ENCODE data around the gene KLHL21. TPM values are rescaled to one million over a fixed set of nuclear protein-coding genes. Genes with fewer than 3 reads are reported as not detected.

KLHL21 gene
- total RNA-seq, 2 donors from 2014 or later, result 22.9 to 38.9 TPM

GRCh38 chr1:6592865-6593593, 9.6 kb downstream of the KLHL21 start:
- ATAC-seq, result no peak
- Mint-ChIP-seq H3K27ac (no peak overlapping the region), H3K36me3 (peaks cover 0 to 15% of the 10 kb centered on the region in 2 donors), H3K9me3 (no peaks in the 10 kb centered on the region)
- DNase-seq (ENCODE audit: low spot score in 2 of 2), result no peak

- ATAC-seq, result no peak
- H3K36me3 Mint-ChIP-seq, result peaks cover 0 to 15% of the 10 kb centered on the region in 2 donors
Measured at GRCh38 chr1:6592441-6592840, 10.2 kb downstream of the KLHL21 start.

GRCh38 chr1:6591644-6592043, 11.0 kb downstream of the KLHL21 start:
- no peak overlapping the region for H3K27ac Mint-ChIP-seq
- ATAC-seq, result no peak

More at GRCh38 chr1:6592441-6592840, 10.2 kb downstream of the KLHL21 start:
- no peak for DNase-seq (ENCODE audit: low spot score in 2 of 2)
- Mint-ChIP-seq H3K27ac (no peak overlapping the region), H3K9me3 (no peaks in the 10 kb centered on the region)

DNA sequence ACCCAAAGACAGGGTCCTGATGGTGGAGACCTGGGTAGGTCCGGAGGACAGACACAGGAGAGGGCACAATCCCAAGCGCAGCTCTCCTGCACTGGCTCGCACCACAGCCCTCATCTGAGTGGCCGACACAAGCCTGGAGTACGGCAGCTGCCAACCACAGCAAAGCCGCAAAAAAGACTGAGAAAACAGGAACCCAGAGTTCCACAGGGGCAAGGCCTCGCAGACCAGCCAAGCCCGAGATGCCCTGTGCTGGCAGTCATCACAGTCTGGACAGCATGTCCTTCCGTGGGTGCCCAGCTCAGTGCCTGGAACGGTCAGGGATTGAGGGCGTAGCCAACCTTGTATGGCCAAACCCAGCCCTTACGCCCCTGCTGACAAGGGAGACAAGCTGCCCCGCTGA, 11.4 kb downstream of the KLHL21 start:
- no peak for DNase-seq (ENCODE audit: low spot score in 2 of 2)
- no peak for ATAC-seq
- Mint-ChIP-seq H3K9me3 (no peaks in the 10 kb centered on the region), H3K36me3 (peaks cover 0 to 11% of the 10 kb centered on the region in 2 donors), H3K27ac (peak overlapping the region; percentile 42 to 88)

More at GRCh38 chr1:6591644-6592043, 11.0 kb downstream of the KLHL21 start:
- DNase-seq (ENCODE audit: low spot score in 2 of 2), result no peak
- no peaks in the 10 kb centered on the region for H3K9me3 Mint-ChIP-seq
- peaks cover 0 to 15% of the 10 kb centered on the region in 2 donors for H3K36me3 Mint-ChIP-seq

DNA sequence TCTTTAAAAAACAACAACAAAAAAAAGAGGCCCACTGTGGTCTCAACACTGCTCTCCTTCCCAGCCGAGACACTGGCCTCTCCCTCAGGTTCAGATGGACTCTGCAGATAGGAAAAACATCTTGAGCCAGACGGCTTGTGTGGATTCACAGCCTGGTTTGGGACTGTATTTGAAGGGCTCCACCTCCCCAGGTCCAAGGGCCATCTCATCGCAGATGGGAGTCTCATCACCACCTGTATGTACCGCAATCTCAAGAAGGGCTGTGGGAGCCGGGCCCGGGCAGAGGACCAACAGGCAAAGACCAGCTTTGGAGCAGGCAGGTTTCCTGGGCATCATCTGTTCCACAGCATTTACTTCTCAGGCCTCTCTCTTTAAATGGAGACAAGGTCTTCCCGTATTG, 12.6 kb downstream of the KLHL21 start:
- DNase-seq (ENCODE audit: low spot score in 2 of 2), result no peak
- H3K27ac Mint-ChIP-seq, result peak overlapping the region; percentile 42 to 77
- ATAC-seq, result no peak
- H3K9me3 Mint-ChIP-seq, result no peaks in the 10 kb centered on the region
- peaks cover 0 to under 1% of the 10 kb centered on the region in 2 donors for H3K36me3 Mint-ChIP-seq

DNA sequence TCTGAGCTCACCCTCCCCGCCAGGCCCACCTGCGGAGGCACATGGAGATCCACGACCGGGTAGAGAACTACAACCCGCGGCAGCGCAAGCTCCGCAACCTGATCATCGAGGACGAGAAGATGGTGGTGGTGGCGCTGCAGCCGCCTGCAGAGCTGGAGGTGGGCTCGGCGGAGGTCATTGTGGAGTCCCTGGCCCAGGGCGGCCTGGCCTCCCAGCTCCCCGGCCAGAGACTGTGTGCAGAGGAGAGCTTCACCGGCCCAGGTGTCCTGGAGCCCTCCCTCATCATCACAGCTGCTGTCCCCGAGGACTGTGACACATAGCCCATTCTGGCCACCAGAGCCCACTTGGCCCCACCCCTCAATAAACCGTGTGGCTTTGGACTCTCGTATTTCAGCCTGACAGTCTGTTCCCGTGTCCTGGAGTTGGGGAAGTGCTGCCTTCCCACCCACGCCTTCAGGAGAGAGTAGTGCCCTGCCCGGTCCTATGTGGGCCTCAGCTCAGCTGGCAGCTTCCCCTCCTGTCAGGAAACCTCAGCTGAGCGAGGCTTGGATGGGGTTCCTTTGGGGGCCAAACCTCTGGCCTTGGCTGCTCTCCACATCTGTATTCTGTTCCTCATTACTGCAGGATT, 13.7 kb downstream of the KLHL21 start:
- no peaks in the 10 kb centered on the region for H3K36me3 Mint-ChIP-seq
- no peak for DNase-seq (ENCODE audit: low spot score in 2 of 2)
- H3K9me3 Mint-ChIP-seq, result no peaks in the 10 kb centered on the region
- no peak for ATAC-seq
- H3K27ac Mint-ChIP-seq, result peak overlapping the region; percentile 36 to 74

- DNase-seq (ENCODE audit: low spot score in 2 of 2), result no peak
- Mint-ChIP-seq H3K9me3 (no peaks in the 10 kb centered on the region), H3K27ac (peak overlapping the region; percentile 74 to 79), H3K36me3 (no peaks in the 10 kb centered on the region)
- no peak for ATAC-seq
Measured at GRCh38 chr1:6588128-6588892, 14.4 kb downstream of the KLHL21 start.

GRCh38 chr1:6587261-6588005, 15.2 kb downstream of the KLHL21 start:
- peak overlapping the region; percentile 74 to 79 for H3K27ac Mint-ChIP-seq
- DNase-seq (ENCODE audit: low spot score in 2 of 2) (no peak), ATAC-seq (peak in 1 of 2 donors; percentile 10)
- H3K36me3 Mint-ChIP-seq, result no peaks in the 10 kb centered on the region
- H3K9me3 Mint-ChIP-seq, result no peaks in the 10 kb centered on the region

- H3K36me3 Mint-ChIP-seq, result no peaks in the 10 kb centered on the region
- H3K9me3 Mint-ChIP-seq, result no peaks in the 10 kb centered on the region
- H3K27ac Mint-ChIP-seq, result peak overlapping the region in 1 of 2 donors; percentile 74
- DNase-seq (ENCODE audit: low spot score in 2 of 2) (no peak), ATAC-seq (no peak)
Measured at GRCh38 chr1:6586404-6586816, 16.3 kb downstream of the KLHL21 start.

- no peaks in the 10 kb centered on the region for H3K9me3 Mint-ChIP-seq
- ATAC-seq, result no peak
- DNase-seq (ENCODE audit: low spot score in 2 of 2), result no peak
- peak overlapping the region in 1 of 2 donors; percentile 50 for H3K27ac Mint-ChIP-seq
- peaks cover under 1% of the 10 kb centered on the region in 2 donors for H3K36me3 Mint-ChIP-seq
Measured at GRCh38 chr1:6585841-6586240, 16.8 kb downstream of the KLHL21 start.

GRCh38 chr1:6585081-6585722, 17.5 kb downstream of the KLHL21 start:
- Mint-ChIP-seq H3K36me3 (peaks cover 7% of the 10 kb centered on the region in 2 donors), H3K9me3 (no peaks in the 10 kb centered on the region), H3K27ac (peak overlapping the region; percentile 10 to 47)
- no peak for DNase-seq (ENCODE audit: low spot score in 2 of 2)
- no peak for ATAC-seq

- peaks cover 9 to 13% of the 10 kb centered on the region in 2 donors for H3K36me3 Mint-ChIP-seq
- DNase-seq (ENCODE audit: low spot score in 2 of 2) (no peak), ATAC-seq (no peak)
- peak overlapping the region; percentile 10 to 47 for H3K27ac Mint-ChIP-seq
- no peaks in the 10 kb centered on the region for H3K9me3 Mint-ChIP-seq
Measured at GRCh38 chr1:6584126-6585080, 18.3 kb downstream of the KLHL21 start.

DNA sequence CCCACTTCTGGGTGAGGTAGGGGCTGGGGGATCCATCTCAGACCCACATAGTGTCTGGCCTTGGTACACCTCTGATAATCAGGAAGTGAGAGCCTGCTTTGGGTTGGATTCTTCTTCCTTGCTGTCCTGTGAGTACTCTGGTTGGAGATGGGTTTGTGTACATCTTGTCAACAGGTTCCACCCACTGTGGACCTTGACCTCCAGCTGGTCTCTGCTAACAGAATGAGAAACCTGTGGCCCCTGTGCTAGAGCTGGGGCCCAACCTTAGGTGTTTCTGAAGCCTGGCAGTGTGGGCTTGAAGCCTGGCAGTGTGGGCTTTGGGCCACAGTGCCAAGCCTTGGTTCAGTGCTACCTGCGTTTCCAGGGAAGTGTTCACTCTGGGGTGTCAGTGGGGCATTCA, 20.3 kb downstream of the KLHL21 start:
- Mint-ChIP-seq H3K9me3 (no peaks in the 10 kb centered on the region), H3K27ac (peak overlapping the region; percentile 55 to 94), H3K36me3 (peaks cover 9 to 13% of the 10 kb centered on the region in 2 donors)
- DNase-seq (ENCODE audit: low spot score in 2 of 2) (no peak), ATAC-seq (no peak)

DNA sequence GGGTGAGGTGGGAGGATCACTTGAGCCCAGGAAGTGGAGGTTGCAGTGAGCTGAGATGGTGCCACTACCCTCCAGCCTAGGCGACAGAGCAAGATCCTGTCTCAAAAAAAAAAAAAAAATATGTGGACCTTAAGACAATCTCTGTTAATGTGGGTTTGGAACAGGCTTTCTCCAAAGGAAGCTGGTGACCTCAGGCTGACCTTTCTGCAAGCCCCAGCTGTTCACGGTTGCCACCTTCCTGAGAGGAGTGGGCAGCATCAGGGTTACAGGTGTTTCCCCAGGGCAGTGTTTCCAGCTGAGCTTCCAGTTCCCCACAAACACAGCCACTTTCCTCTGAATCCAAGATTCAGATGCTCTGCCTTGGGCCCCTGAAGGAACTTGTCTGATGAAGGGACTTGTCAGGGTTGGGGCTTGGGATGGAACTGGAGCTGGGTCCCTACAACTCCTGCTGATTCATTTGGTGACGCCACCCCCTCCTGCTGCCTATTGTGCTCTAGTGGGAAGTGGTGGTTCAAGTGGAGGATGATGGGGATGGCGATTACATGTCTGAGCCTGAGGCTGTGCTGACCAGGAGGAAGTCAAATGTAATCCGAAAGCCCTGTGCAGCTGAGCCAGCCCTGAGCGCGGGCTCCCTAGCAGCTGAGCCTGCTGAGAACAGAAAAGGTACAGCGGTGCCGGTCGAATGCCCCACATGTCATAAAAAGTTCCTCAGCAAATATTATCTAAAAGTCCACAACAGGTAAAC, 20.9 kb downstream of the KLHL21 start:
- Mint-ChIP-seq H3K27ac (peak overlapping the region; percentile 65 to 94), H3K36me3 (peaks cover 9 to 13% of the 10 kb centered on the region in 2 donors), H3K9me3 (no peaks in the 10 kb centered on the region)
- ATAC-seq (no peak), DNase-seq (ENCODE audit: low spot score in 2 of 2) (no peak)

Measured in activated naive CD4-positive, alpha-beta T cell treated with anti-CD3 and anti-CD28 coated beads, Interleukin-2, amount 50 U/mL, for 72 hours (primary cell).